GM12892 (cell line): ENCODE results near the gene CA6.

ENCODE experiments used
- POLR2A ChIP-seq: IDR thresholded peaks from 2 replicates; pipeline ENCODE4 v1.6.1; 2011; ENCODE audit warnings: low read depth, low read length, control low read depth
- POLR2AphosphoS5 ChIP-seq: IDR thresholded peaks from 2 replicates; pipeline ENCODE4 v1.6.1; 2011; ENCODE audit warnings: low read depth, low read length, control low read depth

DNA sequence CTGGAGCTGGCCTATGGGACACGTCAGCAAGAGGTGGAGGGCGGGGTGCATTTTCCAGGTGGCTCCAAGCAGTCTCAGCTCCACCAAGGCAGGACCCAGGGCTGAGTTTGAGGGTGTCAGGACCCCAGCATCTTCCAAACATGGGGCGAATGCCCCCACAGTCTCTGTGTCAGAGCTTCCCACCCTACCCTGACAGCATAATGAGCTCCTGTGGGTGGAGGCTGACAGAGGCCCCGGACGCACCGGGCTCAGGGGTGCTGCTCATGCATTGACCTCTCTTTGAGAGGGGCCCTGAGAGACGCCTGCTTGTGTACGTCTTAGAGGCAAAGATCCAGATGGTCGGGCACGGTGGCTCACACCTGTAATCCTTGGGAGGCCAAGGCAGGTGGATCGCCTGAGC, 43.4 kb downstream of the CA6 start:
- no peak for TF ChIP-seq POLR2A
- TF ChIP-seq POLR2AphosphoS5: no peak
